Measurements from ENCODE around the gene TJP2. TPM values are rescaled to one million over a fixed set of nuclear protein-coding genes. Genes with fewer than 3 reads are reported as not detected.

The TJP2 gene
- polyA plus RNA-seq, 1 donor from 2014 or later: 3.1 TPM

DNA sequence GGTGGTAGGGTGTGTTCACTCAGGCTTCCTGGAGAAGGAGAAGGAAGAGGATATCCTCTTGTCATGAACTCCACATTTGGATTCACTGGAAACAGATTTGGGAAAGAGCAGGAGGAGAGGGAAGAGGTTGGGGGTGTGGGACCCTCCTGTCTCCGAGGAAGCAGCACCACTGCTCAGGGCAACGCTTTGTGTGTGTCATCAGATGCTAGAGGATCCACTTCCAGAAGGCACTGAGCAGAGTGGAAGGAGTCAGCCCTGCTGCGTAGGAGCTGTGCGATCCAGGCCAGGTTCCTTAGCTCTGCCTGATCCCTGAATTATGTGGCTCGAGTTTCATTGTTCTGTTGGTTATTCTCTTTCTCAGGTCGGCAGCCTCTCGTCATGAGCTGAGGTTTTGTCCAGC is 37.3 kb upstream of the TJP2 start:
- TF ChIP-seq RAD21 (conservative IDR thresholded peaks at IDR 0.05): no peak
- no peak for TF ChIP-seq EZH2 (IDR thresholded peaks at IDR 0.05; ENCODE audit: borderline replicate concordance, insufficient read depth, low read length, poor library complexity, severe bottlenecking)
- TF ChIP-seq EP300 (conservative IDR thresholded peaks at IDR 0.05; ENCODE audit: poor library complexity, severe bottlenecking): no peak
- TF ChIP-seq, protein P1, sequence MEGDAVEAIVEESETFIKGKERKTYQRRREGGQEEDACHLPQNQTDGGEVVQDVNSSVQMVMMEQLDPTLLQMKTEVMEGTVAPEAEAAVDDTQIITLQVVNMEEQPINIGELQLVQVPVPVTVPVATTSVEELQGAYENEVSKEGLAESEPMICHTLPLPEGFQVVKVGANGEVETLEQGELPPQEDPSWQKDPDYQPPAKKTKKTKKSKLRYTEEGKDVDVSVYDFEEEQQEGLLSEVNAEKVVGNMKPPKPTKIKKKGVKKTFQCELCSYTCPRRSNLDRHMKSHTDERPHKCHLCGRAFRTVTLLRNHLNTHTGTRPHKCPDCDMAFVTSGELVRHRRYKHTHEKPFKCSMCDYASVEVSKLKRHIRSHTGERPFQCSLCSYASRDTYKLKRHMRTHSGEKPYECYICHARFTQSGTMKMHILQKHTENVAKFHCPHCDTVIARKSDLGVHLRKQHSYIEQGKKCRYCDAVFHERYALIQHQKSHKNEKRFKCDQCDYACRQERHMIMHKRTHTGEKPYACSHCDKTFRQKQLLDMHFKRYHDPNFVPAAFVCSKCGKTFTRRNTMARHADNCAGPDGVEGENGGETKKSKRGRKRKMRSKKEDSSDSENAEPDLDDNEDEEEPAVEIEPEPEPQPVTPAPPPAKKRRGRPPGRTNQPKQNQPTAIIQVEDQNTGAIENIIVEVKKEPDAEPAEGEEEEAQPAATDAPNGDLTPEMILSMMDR (IDR thresholded peaks at IDR 0.05; ENCODE audit: poor library complexity, severe bottlenecking): no peak
- TF ChIP-seq, protein P2, sequence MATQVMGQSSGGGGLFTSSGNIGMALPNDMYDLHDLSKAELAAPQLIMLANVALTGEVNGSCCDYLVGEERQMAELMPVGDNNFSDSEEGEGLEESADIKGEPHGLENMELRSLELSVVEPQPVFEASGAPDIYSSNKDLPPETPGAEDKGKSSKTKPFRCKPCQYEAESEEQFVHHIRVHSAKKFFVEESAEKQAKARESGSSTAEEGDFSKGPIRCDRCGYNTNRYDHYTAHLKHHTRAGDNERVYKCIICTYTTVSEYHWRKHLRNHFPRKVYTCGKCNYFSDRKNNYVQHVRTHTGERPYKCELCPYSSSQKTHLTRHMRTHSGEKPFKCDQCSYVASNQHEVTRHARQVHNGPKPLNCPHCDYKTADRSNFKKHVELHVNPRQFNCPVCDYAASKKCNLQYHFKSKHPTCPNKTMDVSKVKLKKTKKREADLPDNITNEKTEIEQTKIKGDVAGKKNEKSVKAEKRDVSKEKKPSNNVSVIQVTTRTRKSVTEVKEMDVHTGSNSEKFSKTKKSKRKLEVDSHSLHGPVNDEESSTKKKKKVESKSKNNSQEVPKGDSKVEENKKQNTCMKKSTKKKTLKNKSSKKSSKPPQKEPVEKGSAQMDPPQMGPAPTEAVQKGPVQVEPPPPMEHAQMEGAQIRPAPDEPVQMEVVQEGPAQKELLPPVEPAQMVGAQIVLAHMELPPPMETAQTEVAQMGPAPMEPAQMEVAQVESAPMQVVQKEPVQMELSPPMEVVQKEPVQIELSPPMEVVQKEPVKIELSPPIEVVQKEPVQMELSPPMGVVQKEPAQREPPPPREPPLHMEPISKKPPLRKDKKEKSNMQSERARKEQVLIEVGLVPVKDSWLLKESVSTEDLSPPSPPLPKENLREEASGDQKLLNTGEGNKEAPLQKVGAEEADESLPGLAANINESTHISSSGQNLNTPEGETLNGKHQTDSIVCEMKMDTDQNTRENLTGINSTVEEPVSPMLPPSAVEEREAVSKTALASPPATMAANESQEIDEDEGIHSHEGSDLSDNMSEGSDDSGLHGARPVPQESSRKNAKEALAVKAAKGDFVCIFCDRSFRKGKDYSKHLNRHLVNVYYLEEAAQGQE (IDR thresholded peaks at IDR 0.05; ENCODE audit: borderline replicate concordance): no peak
- no peak for TF ChIP-seq POLR2AphosphoS5 (IDR thresholded peaks at IDR 0.05)
- no peak for TF ChIP-seq MXI1 (conservative IDR thresholded peaks at IDR 0.05; ENCODE audit: poor library complexity, severe bottlenecking)
- no peak for TF ChIP-seq TAF1 (IDR thresholded peaks at IDR 0.05; ENCODE audit: low read depth)

DNA sequence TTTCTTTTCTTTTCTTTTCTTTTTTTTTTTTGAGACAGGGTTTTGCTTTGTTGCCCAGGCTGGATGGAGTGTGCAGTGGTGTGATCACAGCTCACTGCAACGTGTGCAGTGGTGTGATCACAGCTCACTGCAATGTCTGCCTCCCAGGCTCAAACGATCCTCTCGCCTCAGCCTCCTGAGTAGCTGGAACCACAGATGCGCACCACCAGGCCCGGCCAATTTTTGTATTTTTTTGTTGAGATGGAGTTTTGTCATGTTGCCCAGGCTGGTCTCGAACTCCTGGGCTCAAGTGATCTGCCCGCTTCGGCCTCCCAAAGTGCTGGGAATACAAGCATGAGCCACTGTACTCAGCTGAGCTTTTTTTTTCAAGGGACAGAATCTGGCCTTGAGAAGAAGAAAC is 36.8 kb upstream of the TJP2 start:
- H3K4me2 ChIP-seq (ENCODE audit: low read length): no peak overlapping the region
- TF ChIP-seq EP300 (conservative IDR thresholded peaks at IDR 0.05; ENCODE audit: poor library complexity, severe bottlenecking) (no peak), MXI1 (conservative IDR thresholded peaks at IDR 0.05; ENCODE audit: poor library complexity, severe bottlenecking) (no peak), RAD21 (conservative IDR thresholded peaks at IDR 0.05) (no peak), SMC3 (conservative IDR thresholded peaks at IDR 0.05; ENCODE audit: poor library complexity) (no peak), EZH2 (IDR thresholded peaks at IDR 0.05; ENCODE audit: borderline replicate concordance, insufficient read depth, low read length, poor library complexity, severe bottlenecking) (no peak), POLR2AphosphoS5 (IDR thresholded peaks at IDR 0.05) (no peak)
- TF ChIP-seq, protein P2 (IDR thresholded peaks at IDR 0.05; ENCODE audit: borderline replicate concordance): no peak
- TF ChIP-seq, protein P1 (IDR thresholded peaks at IDR 0.05; ENCODE audit: poor library complexity, severe bottlenecking): no peak
- H4K20me1 ChIP-seq (ENCODE audit: insufficient read depth): no peaks in the 10 kb centered on the region
- H3K27ac ChIP-seq (ENCODE audit: low read length): no peak overlapping the region
- no peaks in the 10 kb centered on the region for H3K9me3 ChIP-seq (ENCODE audit: low read length)
- H3K79me2 ChIP-seq (replicated peaks; ENCODE audit: insufficient read depth, low read length): no peaks in the 10 kb centered on the region
- H3K27me3 ChIP-seq (ENCODE audit: insufficient read depth, low read depth, low read length): no peaks in the 10 kb centered on the region
- H3K36me3 ChIP-seq (ENCODE audit: insufficient read depth, low read length): no peaks in the 10 kb centered on the region
- H3K9ac ChIP-seq (ENCODE audit: low read length): no peak overlapping the region
- no peaks in the 10 kb centered on the region for H3F3A ChIP-seq (ENCODE audit: insufficient read depth, low read length, poor library complexity, severe bottlenecking)
- H3K9me2 ChIP-seq (ENCODE audit: insufficient read depth, low read length): no peaks in the 10 kb centered on the region
- H2AFZ ChIP-seq (ENCODE audit: low read depth, low read length): no peak overlapping the region
- no peak overlapping the region for H3K4me3 ChIP-seq (ENCODE audit: low read length)

More for the DNA sequence above, 37.3 kb upstream of the TJP2 start:
- no peaks in the 10 kb centered on the region for H3K9me2 ChIP-seq (ENCODE audit: insufficient read depth, low read length)
- H2AFZ ChIP-seq (ENCODE audit: low read depth, low read length): no peak overlapping the region
- H3K9ac ChIP-seq (ENCODE audit: low read length): no peak overlapping the region
- H3K4me3 ChIP-seq (ENCODE audit: low read length): no peak overlapping the region
- no peaks in the 10 kb centered on the region for H3K9me3 ChIP-seq (ENCODE audit: low read length)
- no peaks in the 10 kb centered on the region for H3K27me3 ChIP-seq (ENCODE audit: insufficient read depth, low read depth, low read length)
- H3K79me2 ChIP-seq (replicated peaks; ENCODE audit: insufficient read depth, low read length): no peaks in the 10 kb centered on the region
- H3F3A ChIP-seq (ENCODE audit: insufficient read depth, low read length, poor library complexity, severe bottlenecking): no peaks in the 10 kb centered on the region
- no peak overlapping the region for H3K27ac ChIP-seq (ENCODE audit: low read length)
- no peaks in the 10 kb centered on the region for H4K20me1 ChIP-seq (ENCODE audit: insufficient read depth)
- H3K4me2 ChIP-seq (ENCODE audit: low read length): no peak overlapping the region
- H3K36me3 ChIP-seq (ENCODE audit: insufficient read depth, low read length): no peaks in the 10 kb centered on the region

Data from neural cell (in vitro differentiated cells).